T1000 (cell line): ENCODE results near the gene GLS.
"Not testable (repeated sequence)": the region's sequence is repeated elsewhere in the genome, so short reads cannot be mapped to it uniquely, and the experiment has no call there.

Experiments
- DNase-seq: peaks from one replicate; lab custom pipeline; 2025; ENCODE audit warnings: mixed read lengths; lab: John Stamatoyannopoulos, UW

The GLS gene

GRCh38 chr2:190973262-190973661 lies 92.6 kb downstream of the GLS start:
- DNase-seq: no peak

GRCh38 chr2:190973726-190974628 lies 93.4 kb downstream of the GLS start:
- no peak for DNase-seq

DNA sequence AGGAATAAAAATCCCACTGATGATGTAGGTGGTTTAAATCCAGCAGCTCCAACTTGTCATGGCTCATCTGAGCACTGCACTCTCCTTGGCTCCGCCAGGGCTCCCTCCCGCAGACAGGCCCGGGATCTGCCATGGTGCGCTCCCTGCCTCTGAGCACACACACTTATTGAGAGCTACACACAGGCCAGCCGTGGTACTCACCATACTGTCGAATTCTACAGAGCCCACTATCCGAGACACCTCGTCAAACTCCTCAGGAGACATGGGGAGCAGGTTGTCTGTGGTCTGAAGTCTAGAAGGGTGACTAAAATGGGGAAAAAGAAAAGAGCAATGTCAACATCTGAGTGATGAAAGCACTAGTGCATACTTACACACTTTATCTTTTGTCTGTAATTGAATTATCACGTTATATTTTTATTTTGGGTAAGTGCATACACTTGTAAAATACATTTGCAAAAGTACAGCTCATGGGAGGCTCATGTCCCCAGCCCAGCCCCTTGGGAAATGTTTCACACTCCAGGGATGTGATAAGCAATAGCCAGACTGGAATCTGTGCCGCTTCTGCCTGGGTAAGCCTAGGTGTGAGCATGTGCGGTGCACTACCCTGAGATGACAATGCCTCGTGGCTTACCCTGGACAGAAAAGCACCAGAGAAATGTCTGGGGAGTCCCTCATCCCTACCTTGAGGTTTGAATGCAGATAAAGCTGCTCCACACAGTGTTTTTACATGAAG lies 94.2 kb downstream of the GLS start:
- DNase-seq: no peak

- DNase-seq: no peak
These were observed 95.9 kb downstream of the GLS start for GRCh38 chr2:190976521-190976920.

GRCh38 chr2:190977505-190977904 lies 96.9 kb downstream of the GLS start:
- DNase-seq: no peak

DNA sequence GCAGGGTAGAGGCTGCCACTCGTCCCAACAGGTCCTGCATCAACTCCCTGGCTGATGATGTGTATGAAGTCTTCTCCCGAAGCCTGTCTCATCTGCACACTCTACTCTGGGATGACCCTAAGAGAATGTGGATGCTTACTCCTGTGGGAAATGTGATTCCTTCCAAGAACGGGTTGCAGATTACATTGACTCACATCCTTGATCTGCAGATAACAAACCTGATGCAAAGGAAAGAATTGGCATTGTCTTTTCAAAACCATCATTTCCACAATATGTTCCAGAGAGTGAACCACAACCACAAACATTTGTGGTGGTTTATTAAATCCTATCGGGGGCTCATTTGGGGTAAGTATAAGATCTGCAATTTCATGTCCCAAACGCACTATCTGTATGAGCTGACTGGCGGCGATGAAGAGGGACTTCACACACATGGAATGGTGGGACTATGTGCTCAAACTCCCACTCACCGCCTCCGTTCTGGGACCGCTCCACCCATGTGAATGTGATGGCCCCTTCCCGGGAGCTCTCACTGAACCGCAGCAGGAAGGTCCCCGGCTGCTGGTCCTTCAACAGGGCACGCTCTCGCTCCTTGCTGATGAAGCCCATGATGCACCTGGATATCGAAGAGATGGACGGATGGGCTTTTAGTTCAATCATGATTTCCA lies 97.9 kb downstream of the GLS start:
- DNase-seq: no peak

DNA sequence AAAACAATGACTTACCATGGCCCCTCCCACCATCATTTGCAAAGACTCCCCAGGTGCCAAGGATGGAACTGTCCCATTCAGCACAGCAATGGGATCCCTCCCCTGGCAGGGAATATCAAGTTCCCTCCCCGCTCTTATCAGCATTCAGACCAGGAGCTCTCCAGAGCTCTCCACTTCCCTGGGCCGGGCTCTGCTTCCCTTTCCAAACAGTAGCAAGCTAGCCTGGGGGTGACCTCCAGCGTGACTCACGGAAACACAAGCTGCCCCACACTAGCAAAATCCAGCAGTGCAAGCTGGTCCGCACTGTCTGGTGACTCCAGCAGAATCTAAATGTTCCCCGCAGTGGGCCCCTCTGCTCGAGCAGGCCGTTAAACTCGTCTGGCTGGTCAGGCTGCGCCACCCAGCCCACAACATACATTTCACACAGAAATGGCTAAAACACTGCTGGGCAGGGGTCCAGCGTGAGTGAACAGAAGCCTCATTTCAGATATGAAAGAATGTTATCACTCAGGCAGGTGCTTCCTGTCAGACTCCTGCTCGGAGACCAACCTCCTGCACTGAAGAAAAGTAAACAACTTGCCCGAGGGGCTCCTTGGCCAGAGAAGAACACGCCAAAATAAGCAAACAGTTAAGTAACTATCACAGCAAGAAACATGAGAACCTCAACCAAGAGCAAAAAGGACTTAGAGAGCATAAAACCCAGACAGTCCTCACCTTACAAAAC lies 99.4 kb downstream of the GLS start:
- DNase-seq: no peak

- no peak for DNase-seq
These were observed 100.1 kb downstream of the GLS start for GRCh38 chr2:190980630-190981209.

DNA sequence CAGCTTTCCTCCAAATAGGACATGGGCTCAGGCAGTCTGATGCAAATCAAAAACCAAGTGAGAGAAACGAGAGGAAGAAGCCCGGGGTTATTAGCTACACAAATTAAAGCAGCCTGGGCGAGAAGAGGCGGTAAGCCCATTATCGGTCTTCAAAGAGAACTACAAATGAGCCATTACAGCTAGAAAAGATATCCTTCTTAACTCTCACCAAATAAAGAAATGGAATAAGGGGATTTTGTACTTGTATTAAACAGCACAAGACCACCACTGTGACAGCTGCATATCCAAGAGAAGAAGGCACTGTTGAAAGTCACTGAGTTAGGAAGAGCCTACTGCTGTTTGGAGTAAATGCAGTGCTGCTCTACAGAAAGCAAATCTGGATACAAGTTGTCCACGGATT lies 100.7 kb downstream of the GLS start:
- no peak for DNase-seq

DNA sequence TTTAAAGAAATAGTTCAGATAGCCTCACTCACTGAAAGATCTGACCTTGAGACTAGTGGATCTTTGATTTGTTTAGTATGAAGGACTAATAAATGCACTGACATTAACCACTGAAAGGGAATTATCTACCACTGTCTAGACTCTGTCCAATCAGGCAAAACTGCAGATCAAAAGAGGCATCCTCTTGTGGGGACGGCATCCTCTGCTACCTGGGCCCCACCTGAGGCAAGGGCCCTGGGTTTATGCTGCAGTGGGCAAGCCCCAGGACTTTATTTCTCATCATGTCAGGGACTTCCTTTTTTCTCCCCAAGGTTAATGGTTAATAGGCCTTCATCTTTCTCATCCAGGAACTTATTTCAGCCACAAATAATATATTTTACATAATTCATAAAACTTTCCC lies 101.1 kb downstream of the GLS start:
- no peak for DNase-seq

GRCh38 chr2:190982262-190983034 lies 101.8 kb downstream of the GLS start:
- DNase-seq: no peak

- no peak for DNase-seq
These were observed 104.0 kb downstream of the GLS start for GRCh38 chr2:190984595-190984994.

DNA sequence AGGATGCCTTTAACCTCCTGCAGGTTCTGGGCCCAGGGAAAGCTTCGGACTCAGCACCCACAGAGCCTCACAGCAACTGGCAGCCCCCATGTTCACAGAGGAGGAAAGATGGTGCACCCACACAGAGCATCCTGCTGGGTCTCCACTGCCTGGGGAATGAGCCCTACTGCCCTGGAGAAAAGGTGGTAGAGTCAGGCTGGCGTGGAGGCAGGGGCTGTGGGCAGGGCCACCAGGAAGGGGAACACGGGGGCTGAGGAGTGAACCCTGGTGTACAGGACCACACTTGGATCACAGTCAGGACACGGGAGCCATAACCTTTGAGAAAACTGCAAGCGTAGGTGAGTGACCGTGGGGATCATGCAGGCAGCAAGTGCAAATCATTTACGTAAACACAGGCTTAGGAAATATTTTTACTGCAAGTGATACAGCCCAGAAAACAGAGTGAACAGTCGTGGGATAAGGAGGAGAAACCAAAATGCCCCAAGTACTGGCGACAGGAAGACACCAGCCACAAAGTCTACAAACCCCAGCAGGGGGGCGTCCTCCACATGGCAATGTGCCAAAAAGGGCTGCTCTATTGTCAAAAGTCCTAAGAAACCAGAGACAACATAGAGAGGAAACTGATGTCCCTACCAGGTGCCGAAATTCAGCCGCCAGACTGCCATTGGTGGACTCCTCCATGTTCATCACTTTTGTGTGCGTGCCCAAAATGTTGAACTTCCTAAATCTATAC lies 105.8 kb downstream of the GLS start:
- no peak for DNase-seq

GRCh38 chr2:190987116-190987515 lies 106.5 kb downstream of the GLS start:
- DNase-seq: no peak

- no peak for DNase-seq
These were observed 107.3 kb downstream of the GLS start for GRCh38 chr2:190987938-190988337.

DNA sequence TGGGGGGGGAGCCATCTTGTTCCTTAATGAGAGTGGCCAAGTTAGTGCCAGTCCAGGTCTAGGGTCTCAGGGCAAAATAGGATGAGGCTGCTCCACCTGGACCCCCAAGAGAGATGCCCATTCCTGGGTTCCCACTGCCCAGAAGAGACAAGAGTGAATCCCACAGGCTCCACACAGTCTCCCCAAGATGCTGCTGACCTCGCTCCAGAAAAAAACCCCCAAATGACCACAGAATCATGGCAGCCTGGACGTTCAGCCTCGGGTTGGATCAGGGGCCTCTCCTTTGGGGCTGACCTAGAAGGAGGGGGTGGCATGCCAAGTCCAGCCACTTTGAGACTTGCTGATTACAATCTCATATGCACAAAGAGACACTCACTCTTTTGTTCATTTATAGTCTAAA lies 108.3 kb downstream of the GLS start:
- no peak for DNase-seq

DNA sequence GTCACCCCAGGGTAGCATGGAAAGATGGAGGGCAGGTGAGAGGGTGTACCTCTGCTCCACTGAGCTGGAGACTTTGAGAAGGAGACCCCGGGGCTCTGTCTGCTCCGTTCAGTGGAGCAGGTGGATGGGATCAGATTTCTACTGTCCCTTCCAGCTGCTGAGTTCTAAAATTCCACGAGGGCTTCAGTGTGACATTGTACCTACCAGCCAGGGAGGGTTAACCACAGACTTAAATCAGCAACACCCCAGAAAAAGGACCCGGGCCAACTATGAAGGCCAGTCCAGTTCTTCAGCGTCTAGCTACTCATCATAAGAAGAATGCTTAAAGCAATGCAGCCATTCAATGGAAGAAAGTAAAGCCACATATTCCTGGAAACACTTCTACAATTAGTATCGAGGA lies 109.5 kb downstream of the GLS start:
- DNase-seq: no peak

DNA sequence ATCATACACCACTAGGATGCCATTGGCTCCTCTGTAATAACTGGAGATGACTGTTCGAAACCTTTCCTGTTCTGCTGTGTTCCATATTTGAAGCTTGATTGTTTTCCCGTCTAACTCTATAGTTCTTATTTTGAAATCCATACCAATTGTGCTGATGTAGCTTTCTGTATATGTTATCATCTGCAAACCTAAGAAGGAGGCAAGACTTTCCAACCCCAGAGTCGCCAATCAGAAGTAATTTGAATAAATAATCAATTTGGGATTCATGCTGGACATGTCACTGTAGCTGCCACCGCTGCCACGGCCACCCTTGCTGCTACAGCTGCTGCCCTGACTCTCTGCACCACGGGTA lies 112.6 kb downstream of the GLS start:
- DNase-seq: no peak

GRCh38 chr2:190994148-190994547 lies 113.5 kb downstream of the GLS start:
- no peak for DNase-seq

DNA sequence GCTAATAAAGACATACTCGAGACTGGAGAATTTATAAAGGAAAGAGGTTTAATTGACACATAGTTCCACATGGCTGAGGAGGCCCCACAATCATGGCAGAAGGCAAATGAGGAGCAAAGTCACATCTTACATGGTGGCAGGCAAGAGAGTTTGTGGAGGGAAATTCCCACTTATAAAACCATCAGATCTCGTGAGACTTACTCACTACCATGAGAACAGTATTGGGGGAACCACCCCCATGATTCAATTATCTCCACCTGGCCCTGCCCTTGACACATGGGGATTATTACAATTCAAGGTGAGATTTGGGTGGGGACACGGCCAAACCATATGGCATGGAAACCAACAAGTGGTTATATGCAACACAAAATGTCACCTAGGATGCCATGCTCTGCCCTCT lies 114.7 kb downstream of the GLS start:
- DNase-seq: not testable (repeated sequence)
